ENCODE measurements around the gene RBBP5. TPM values are rescaled to one million over a fixed set of nuclear protein-coding genes. Genes with fewer than 3 reads are reported as not detected.

RBBP5 gene
- total RNA-seq, 2 donors from 2014 or later: 5.6 to 9.3 TPM

- 39 to 43% methylated on average over 4 of the region's 4 CpGs for WGBS, 2 donors
- Histone ChIP-seq H3K27me3 (peaks cover 0 to 3% of the 10 kb centered on the region in 2 donors), H3K36me3 (replicated peaks in 1 of 2; ENCODE audit: insufficient read depth in 1 of 2, low read depth in 2 of 2) (no peaks in the 10 kb centered on the region), H3K4me1 (no peaks in the 10 kb centered on the region), H3K9me3 (no peaks in the 10 kb centered on the region), H3K4me3 (no peak overlapping the region), H3K27ac (no peak overlapping the region)
- no peak for ATAC-seq
- no peak for DNase-seq
- intact Hi-C loops (cut with DNase I): no loop called here
- TF ChIP-seq CTCF (IDR thresholded peaks at IDR 0.05) (no peak), POLR2A (IDR thresholded peaks at IDR 0.05) (no peak)
Measured at GRCh38 chr1:205041001-205041715, 80.6 kb downstream of the RBBP5 start.

DNA sequence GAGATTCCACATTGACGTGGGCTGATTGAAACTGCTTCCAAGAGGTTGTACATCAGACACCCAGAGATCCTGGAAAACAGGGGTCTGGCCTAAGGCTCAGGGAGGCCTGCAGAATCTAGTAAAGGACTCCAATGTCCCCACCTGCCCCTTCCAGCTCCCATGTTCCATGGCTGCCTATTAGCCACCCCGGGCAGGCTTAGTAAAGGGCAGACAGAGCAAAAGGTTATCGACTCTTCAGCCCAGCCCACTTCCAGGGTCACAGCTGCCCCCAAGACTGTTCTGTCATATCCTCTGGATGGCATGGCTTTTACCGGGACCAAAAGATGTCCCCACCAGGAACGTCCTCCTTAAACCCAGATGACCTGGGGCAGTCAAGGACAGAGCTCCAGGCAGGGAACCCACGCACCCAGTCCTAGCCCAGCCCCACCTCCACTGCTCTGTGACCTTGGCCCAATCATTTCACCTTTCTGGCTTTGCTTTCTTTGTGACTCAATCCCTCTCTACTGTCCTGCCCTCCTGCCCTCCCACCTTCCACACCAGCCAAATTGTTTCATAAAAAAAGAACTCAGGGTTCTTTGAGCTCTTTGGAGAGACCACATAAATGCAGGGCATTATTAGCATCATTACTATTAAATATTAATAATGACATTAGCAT lies 83.5 kb downstream of the RBBP5 start:
- intact Hi-C loops (cut with DNase I): no loop called here
- 73 to 82% methylated on average over 4 to 6 of the region's 6 CpGs for WGBS, 2 donors
- ATAC-seq (no peak), DNase-seq (no peak)
- Histone ChIP-seq H3K36me3 (replicated peaks in 1 of 2; ENCODE audit: insufficient read depth in 1 of 2, low read depth in 2 of 2) (no peaks in the 10 kb centered on the region), H3K9me3 (no peaks in the 10 kb centered on the region), H3K4me3 (no peak overlapping the region), H3K27ac (no peak overlapping the region), H3K27me3 (peaks cover 0 to 3% of the 10 kb centered on the region in 2 donors), H3K4me1 (no peaks in the 10 kb centered on the region)
- TF ChIP-seq CTCF (IDR thresholded peaks at IDR 0.05): no peak
- no peak for TF ChIP-seq POLR2A (IDR thresholded peaks at IDR 0.05)

DNA sequence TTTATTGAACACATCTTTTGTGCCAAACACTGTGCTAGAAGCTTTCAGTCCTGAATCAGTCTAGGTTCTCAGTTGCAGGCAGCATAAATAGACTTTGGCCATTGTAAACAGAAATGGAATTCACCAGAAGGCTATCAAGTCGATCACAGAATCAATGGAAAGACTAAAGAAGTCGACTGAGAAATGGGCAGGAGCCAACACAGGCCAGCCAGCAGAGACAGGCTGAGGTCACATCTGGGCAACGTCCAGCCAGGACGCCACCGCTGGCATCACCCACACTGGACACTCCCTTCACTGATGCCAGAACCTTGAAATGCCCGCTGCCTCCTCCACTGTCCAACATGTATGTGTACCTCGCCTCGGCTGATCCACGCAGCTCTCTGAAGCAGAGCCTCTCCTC lies 84.2 kb downstream of the RBBP5 start:
- no peak for DNase-seq
- intact Hi-C loops (cut with DNase I): no loop called here
- WGBS, 2 donors: 53 to 62% methylated on average over 9 of the region's 9 CpGs

More for the DNA sequence above, 84.2 kb downstream of the RBBP5 start:
- TF ChIP-seq CTCF (IDR thresholded peaks at IDR 0.05): no peak
- Histone ChIP-seq H3K4me1 (no peaks in the 10 kb centered on the region), H3K27ac (no peak overlapping the region), H3K27me3 (peaks cover 0 to 3% of the 10 kb centered on the region in 2 donors), H3K9me3 (no peaks in the 10 kb centered on the region), H3K4me3 (no peak overlapping the region), H3K36me3 (replicated peaks in 1 of 2; ENCODE audit: insufficient read depth in 1 of 2, low read depth in 2 of 2) (no peaks in the 10 kb centered on the region)
- no peak for ATAC-seq

Other genes with a start within 250 kb of the RBBP5 start
- not detected for gene CNTN2, start 78.8 kb downstream of the RBBP5 start, total RNA-seq
- gene TMEM81, start 37.5 kb downstream of the RBBP5 start, total RNA-seq: 1 to 10 TPM; 1.3 to 2.0 TPM
- gene DSTYK, start 89.7 kb upstream of the RBBP5 start, total RNA-seq: 1 to 10 TPM; 6.5 to 8.6 TPM
- 1 to 10 TPM; 1.3 to 1.6 TPM for gene TMCC2, start 106.0 kb upstream of the RBBP5 start, total RNA-seq
- gene NUAK2, start 199.8 kb upstream of the RBBP5 start, total RNA-seq: 10 to 100 TPM; 11.2 to 20.8 TPM
- gene KLHDC8A, start 234.9 kb upstream of the RBBP5 start, total RNA-seq: 1 to 10 TPM in 1 of 2 donors, under 1 TPM in 1; 0.78 to 8.6 TPM